HG02678 (cell line): ENCODE results near the gene MCCC2.
A peak's percentile ranks its signal among the peaks of the same experiment; 100 is the strongest.
"Not testable (repeated sequence)": the region's sequence is repeated elsewhere in the genome, so short reads cannot be mapped to it uniquely, and the experiment has no call there.

Experiments
- ATAC-seq: cut with Tn5 transposase; IDR thresholded peaks from one replicate; pipeline ENCODE4 v1.9.1; 2021; ENCODE audit warnings: mild to moderate bottlenecking, moderate library complexity; ENCODE audit not compliant: unreplicated experiment

Gene MCCC2

DNA sequence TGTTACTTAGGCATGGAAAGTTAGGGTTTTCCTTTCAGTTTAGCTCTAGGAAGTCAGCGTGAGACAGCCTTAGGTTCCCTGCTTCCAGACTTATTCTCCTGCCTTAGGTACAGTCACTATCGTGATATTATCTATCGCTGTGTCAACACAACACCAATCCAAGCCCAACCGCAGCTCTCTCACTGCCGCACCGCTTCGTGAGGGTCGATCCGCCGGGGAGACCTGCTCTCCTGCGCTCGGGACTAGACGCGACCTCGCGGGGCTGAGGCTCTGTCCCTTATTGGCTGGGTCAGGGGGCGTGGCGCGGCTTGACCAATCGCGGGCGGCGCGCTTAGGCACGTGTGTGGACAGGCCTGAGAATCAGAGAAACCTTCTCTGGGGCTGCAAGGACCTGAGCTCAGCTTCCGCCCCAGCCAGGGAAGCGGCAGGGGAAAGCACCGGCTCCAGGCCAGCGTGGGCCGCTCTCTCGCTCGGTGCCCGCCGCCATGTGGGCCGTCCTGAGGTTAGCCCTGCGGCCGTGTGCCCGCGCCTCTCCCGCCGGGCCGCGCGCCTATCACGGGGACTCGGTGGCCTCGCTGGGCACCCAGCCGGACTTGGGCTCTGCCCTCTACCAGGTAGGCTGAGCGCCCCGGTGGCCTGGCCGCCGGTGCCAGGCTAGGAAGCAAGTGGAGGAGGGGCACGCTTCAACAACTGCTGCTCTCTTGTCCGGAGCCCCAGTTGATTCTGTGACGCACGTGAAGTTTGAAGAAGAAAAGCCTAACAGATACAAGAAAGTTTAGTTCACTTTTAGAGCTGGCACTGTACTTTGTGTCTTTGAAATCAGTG lies at the start of gene MCCC2:
TSS of gene MCCC2 (plus strand) at position 400 of the 825 bp plus-strand sequence. CDS start at position 486, 86 bp downstream.
- ATAC-seq = peak; percentile 98

GRCh38 chr5:71537687-71538086 lies 49.5 kb upstream of the MCCC2 start:
- no peak for ATAC-seq

GRCh38 chr5:71550885-71551284 lies 36.3 kb upstream of the MCCC2 start:
- not testable (repeated sequence) for ATAC-seq

DNA sequence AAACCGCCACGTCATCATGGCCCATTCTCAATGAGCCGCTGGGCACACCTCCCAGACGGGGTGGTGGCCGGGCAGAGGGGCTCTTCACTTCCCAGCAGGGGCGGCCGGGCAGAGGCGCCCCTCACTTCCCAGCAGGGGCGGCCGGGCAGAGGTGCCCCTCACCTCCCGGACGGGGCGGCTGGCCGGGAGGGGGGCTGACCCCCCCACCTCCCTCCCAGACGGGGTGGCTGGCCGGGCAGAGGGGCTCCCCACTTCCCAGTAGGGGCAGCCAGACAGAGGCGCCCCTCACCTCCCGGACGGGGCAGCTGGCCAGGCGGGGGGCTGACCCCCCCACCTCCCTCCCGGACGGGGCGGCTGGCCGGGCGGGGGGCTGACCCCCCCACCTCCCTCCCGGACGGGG lies 35.6 kb upstream of the MCCC2 start:
- ATAC-seq = not testable (repeated sequence)

- ATAC-seq = not testable (repeated sequence)
Observed at GRCh38 chr5:71552026-71552749, 35.0 kb upstream of the MCCC2 start.

DNA sequence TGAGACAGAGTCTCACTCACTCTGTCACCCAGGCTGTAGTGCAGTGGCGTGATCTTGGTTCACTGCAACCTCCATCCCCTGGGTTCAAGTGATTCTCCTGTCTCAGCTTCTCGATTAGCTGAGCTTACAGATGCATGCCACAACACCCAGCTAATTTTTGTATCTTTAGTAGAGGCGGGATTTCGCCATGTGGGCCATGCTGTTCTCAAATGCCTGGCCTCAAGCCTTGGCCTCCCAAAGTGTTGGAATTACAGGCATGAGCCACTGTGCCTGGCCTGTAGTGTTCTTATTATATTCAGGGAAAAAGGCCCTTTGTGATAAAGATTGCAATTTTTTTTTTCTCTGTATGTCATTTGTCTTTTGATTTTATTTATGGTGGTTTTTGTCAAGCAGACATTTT lies 24.0 kb upstream of the MCCC2 start:
- no peak for ATAC-seq

GRCh38 chr5:71564895-71565294 lies 22.2 kb upstream of the MCCC2 start:
- no peak for ATAC-seq

DNA sequence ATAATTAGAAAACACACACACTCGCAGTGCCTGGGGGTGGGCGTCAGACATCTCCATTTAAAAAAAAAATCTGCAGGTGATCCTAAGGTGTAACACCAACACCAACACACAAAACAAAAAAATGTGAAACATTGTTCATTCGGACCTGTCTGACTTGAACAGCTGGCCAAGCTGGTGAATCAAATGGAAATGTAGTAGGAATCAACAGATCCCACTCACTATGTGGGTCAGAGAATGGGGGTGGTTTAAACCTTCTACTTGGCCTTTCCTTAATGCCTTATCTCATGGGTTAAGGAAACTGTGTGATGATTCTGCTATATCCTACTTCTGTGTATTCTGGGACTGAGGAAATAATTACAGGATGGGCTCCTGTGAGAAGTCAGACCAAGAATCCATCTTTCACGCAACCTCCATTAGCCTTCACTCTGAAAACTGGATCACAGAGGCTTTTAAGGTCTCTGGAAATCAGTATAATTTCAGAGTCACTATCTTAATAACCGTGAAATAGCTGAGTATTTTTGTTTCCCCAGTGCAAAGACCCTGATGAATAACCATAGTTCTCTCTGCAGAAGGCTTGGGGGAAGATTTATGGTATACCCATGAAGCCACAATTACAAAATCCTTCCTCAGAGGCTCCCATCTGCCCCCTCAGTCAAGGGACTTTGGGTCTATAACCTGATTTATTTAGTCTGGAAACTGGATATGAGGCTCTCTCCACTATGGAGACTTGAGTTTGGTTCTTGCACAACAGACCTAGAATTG lies 17.2 kb upstream of the MCCC2 start:
- ATAC-seq = no peak

GRCh38 chr5:71571811-71572210 lies 15.3 kb upstream of the MCCC2 start:
- ATAC-seq = not testable (repeated sequence)

- no peak for ATAC-seq
Observed at GRCh38 chr5:71573591-71573990, 13.5 kb upstream of the MCCC2 start.

DNA sequence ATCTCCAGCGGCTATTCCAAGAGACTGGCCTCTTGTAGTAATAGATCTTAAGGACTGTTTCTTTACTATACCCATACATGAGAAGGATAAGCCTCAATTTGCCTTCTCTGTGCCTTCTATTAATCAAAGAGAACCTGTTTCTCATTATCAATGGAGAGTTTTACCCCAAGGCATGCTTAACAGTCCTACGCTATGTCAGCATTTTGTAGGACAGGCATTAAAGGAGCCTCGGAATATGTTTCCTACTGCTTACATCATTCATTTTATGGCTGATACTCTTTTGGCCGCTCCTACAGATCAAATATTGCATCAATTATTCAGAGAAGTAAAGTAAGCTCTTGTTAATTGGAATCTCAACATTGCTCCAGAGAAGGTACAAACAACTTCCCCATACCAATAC lies 11.6 kb upstream of the MCCC2 start:
- not testable (repeated sequence) for ATAC-seq

DNA sequence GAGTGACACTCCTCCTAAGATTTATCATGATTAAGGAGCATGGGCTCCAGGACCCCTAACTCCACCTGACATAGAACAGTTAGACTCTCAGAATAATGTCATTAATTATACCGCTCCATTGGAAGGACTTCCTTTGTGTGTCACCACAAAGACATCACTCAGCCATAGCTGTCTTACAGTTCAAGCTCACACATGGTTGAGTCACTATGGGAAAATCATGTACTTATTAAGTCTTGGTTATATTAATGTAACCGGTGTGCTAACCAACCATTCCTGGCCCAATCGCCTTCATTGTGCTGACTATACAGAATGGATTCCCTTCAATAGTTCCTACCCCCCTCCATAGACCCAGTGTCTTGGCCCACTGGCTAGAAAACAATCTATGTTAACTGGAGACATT lies 10.9 kb upstream of the MCCC2 start:
- ATAC-seq = no peak

DNA sequence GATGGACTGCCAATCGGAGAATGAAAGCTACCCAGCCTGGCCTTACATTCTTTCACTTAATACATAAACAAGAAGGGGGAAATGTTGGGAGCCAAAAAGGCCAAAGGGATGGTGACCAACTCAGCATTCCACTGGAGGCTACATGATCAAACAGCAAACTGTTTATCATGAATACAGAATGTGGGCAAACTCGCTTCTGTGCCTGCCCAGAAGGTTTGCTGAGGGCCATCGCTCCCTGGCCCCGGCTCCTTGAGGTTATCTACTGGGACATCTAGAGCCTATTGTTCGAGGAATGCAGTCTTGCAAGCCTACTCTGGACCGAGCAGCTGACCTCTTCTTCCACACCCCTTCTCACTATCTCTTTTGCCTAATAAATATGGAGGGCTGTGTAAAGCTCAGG lies 9.3 kb upstream of the MCCC2 start:
- not testable (repeated sequence) for ATAC-seq

DNA sequence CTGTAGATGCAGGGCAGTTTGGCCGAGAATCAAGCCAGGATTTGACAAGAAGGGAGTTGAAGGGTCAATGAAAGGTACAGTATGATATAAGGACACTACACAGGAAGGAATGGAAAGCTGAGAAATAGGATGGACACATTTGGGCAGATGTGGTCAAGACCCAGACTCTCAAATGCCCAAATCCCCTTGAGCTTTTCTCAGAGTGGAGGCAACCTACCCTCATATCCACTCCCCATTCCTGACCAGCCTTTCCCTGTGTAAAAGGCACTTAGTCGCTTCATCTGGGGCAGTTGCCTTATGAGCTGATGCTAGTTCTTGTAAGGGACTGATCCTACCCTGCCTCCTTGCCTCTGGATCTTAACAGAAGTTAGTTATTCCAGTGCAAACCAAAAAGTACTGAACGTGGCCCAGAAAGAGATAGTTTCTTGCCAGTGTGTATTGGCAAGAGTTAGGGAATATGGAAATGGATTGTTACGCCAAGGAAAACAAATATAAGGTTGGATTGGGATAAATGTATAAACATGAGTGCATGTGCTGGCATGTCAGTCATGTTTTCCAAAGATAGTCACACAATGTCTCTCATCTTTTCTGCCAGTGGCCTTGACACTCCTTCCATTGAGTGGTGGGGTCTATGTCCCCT lies 4.1 kb upstream of the MCCC2 start:
- ATAC-seq = no peak

GRCh38 chr5:71586052-71586940 lies 844 bp upstream of the MCCC2 start:
- no peak for ATAC-seq

GRCh38 chr5:71587766-71588532 lies 809 bp downstream of the MCCC2 start:
- ATAC-seq = peak; percentile 10

- ATAC-seq = no peak
Observed at GRCh38 chr5:71588533-71588885, 1.4 kb downstream of the MCCC2 start.

GRCh38 chr5:71589903-71590302 lies 2.8 kb downstream of the MCCC2 start:
- no peak for ATAC-seq

DNA sequence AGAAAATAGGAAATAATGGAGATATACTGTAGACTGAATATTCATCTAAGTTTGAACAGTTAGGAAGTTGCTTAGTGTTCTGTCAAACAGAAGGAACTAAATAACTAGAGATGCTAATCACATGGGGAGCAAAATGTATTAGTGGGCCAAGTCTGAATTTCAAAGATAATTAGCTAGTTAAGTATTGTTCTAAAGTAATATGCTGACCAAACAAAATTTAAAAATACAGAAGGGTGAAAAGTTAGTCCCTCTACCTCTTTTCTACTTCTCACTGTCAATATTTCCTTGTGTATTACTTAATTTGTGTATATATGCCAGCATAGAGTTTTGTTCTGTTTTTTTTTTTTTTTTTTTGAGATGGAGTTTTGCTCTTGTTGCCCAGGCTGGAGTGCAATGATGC lies 4.0 kb downstream of the MCCC2 start:
- no peak for ATAC-seq
